CD4-positive, alpha-beta T cell treated with Interferon gamma for 1 hour (primary cell): ENCODE data around the gene C6orf62.
A peak's percentile ranks its signal among the peaks of the same experiment; 100 is the strongest.
"Not testable (repeated sequence)": the region's sequence is repeated elsewhere in the genome, so short reads cannot be mapped to it uniquely, and the experiment has no call there.

Experiments used
- DNase-seq: peaks from one replicate; pipeline ENCODE4 v3.0.0-alpha.2; 2020

C6orf62 gene

DNA sequence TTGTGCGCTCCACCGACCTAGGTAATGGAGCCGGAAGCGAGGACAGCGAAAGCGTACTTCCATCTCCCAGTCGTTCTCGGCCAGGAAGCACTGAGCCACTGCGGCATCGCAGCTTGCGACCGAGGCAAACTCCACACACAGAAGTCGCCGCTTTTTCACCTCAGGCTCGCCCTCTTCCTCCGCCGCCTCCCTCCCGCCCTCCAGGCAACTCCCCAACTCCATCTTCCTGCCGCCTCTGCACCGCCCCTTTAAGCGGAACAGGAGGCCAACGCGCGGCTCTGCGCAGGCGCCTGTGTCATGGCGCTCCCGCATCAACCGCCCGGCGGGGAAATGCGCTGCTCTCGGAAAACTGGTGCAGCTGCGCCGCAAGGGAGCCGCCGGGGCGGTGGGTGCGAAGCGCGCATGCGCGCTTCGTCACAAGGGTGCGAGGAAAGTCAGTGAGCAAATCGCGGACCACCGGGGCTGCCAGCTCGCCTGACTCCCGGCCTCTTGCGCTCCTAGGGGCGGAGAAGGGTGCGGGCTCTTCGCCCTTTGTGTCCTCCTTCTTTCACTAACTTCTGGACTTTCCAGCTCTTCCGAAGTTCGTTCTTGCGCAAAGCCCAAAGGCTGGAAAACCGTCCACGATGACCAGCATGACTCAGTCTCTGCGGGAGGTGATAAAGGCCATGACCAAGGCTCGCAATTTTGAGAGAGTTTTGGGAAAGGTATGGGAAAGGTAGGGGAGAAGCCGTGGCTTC, 52.1 kb downstream of the C6orf62 start, which contains the start of the genes ACOT13 and TDP2:
Gene ACOT13, plus strand, starts transcription at position 437 of the 737 bp plus-strand sequence. Its CDS starts 187 bp downstream, at position 624.
Gene TDP2, minus strand, starts transcription at position 259 of the 737 bp plus-strand sequence. Its CDS starts 37 bp downstream, at position 222.
- DNase-seq: peak; percentile 97

DNA sequence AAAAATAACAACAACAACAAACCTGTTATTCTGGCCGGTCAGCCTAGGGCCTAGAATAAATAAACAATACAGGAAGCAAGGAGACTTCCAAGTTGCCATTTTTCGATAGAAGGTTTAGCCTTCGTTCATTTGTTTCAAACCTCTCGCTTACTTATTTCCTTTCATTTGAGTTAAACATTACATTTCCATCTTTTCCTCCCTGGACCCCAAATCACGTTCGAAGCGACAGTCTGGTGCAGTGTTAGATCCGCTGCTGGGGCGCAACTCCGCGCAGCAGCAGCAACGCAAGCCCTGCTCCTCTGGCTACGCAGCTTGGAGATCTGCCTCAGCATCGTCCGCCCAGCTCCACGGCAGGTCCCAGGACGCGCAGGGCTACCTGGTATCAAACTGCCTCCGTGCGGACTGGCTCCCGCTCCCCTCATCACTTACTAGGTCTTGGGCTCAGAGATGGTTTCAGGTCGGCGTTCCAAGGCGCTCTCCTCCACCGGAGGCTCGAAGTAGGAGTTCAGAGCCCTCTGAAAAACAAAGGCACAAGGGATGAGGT, 52.8 kb downstream of the C6orf62 start:
- DNase-seq: peak; percentile 25

DNA sequence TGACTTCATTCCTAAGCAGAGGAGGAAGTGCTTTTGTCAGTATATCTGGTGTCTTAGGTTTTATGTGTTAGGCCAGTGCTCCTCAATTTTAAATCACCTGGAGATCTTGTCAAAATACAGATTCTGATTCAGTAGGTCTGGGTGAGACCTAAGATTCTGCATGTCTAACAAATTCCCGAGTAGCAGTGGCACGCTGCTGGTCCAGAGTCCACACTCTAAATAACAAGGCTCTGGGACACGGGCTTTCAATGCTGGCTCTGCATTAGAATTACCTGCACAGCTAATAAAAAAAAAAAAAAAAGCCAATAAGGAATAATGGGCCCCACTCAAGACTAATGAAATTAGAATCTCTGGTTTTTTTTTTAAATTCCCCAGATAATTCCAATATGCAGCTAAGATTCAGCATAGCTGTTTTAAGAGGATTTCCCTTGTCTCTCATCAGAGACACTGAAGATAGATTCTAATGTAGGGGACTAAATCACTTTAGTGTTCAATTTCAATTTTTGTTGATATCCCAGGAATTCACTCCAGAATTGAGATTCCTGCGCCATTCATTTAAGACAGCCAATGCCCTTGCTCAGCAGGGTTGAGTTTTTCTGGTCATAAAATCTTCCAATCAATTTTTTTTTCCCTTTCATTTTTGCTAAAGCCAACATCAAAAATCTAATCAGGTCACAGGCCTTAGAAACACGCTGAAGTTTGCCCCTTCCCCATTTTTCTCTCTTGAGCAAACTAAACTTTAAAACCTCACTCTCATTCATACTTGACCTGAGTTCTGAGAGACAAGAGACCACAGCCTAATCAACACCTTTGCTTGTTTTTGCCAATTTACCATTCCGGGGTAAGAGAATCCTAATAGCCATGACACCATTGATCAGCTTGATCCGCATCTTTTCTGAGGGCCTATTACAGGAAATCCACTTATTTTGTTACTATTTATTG, 54.6 kb downstream of the C6orf62 start:
- no peak for DNase-seq

DNA sequence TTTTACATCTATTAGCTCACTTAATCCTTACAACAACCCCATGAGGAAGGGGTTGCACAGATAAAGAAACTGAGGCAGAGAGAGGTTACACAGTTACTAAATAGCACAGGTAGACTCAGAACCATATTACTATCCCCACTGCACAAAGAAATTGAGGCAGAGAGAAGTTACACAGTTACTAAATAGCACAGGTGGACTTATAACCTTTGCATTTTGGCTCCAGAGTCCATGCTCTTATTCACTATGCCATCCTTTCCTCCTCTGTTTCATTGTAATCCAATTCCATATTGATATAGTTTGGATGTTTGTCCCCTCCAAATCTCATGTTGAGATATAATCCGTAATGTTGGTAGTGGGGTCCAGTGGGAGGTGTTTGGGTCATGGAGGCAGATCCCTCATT, 55.8 kb downstream of the C6orf62 start:
- no peak for DNase-seq

DNA sequence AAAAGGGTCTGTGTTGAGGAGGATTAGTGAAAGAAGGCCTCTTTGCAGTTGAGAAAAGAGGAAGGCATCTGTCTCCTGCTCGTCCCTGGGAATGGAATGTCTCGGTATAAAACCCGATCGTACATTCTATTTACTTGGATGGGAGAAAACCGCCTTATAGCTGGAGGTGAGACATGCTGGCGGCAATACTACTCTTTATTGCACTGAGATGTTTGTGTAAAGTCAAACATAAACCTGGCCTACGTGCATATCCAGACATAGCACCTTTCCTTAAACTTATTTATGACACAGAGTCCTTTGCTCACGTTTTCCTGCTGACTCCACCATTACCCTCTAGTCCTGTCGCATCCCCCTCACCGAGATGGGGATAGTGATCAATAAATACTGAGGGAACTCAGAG, 56.7 kb downstream of the C6orf62 start:
- DNase-seq: no peak

DNA sequence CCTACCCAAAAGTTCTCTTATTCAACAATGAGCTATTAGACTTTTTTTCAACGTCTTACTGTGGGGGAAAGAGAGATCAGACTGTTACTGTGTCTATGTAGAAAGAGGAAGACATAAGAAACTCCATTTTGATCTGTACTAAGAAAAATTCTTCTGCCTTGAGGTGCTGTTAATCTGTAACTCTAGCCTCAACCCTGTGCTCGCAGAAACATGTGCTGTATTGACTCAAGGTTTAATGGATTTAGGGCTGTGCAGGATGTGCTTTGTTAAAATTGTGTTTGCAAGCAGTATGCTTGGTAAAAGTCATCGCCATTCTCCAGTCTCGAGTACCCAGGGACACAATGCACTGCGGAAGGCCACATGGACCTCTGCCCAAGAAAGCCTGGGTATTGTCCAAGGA, 57.2 kb downstream of the C6orf62 start:
- not testable (repeated sequence) for DNase-seq

DNA sequence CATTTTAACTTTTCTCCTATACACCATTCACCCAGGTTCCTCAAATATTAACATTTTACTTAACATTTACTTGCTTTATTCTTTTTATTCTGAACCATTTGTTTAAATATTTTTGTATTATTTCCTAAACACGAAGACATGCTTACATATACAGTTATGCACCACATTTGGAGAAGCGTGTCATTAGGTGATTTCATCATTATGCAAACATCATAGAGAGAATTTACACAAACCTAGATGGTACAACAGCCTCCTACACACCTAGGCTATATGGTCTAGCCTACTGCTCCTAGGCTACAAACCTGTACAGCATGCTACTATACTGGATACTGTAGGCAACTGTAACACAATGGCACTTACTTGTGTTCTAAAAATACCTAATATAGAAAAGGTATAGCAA, 58.8 kb downstream of the C6orf62 start:
- no peak for DNase-seq

DNA sequence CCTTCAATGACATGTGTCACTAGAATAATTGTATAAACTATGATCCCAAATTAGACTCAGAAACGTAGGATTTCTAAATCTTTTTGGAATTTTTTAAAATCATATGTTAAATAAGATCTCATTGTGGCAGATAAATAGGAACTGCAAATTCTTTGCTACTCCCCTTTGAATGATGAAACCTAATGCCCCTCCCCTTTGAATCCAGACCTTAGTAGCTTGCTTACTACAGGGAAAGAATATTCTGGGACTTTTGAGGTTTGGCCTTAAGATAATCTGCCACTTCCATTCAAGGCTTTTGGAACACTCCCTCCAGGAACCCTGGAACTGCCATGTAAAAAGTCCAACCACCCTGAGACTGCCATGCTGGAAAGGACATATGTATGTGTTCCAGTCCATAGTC, 59.4 kb downstream of the C6orf62 start:
- DNase-seq: no peak

DNA sequence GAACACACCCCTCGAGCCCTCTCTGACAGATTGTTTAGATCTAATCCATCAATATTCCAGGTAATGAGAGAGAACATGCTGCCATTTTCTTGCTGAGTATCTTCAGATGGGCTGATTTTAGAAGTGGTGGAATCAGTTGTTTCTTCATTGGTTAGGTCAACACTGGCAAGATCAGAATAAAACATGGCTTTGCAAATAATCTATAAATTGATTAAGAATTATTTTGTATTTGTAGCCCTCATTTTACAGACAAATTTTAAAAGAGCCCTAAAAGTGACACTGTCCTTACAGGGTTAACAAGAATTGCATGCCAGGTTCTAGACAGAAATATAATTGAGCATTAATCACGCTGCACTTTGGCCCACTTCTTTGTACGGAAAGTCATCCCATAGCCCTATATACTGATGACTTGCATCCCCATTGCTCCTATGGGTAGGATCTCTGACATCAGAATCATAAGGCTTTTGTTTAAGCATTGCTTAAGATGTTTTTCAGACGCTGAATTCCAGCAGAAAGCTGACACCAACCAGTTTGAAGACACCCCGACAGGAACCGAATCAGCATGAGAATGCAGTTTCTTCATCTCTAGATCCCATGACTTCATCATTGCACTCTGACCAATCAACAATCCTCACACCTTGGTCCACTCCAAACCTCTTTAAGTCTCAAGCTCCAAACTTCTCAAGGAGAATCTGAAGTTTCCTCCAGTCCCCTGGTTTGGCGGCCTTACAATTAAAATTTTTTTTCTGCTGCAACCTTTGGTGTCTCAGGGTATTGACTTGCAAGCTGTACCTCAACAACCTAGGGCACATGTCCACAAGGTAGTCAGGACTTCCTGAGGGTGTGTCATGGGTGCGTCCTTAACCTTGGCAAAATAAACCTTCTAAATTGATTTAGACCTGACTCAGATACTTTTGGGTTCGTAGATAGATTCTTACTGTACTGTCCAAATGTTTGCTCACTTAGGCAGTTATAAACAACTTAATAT, 60.1 kb downstream of the C6orf62 start:
- peak; percentile 7 for DNase-seq

DNA sequence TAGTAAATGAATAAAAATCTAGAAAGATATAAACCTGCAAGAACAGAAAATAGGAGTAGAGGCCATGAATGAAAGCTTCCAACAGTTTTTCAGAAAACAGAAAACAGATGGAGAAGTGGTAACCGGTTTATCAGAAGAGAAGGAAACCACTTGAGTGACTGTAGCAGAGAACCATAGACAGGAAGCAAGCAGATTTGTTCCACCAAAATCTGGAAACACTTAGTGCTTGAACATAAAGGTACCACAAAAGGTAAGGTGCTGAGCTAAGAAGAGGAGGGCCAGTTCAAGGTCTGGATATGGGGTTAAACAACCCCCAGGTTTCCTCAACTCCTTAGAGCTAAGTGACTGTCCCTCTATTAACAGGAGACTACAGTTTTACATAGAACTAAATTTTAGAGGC, 63.7 kb downstream of the C6orf62 start:
- no peak for DNase-seq
